ENCODE data around the gene SENP6. TPM values are rescaled to one million over a fixed set of nuclear protein-coding genes. Genes with fewer than 3 reads are reported as not detected.
"Not testable (repeated sequence)": the region's sequence is repeated elsewhere in the genome, so short reads cannot be mapped to it uniquely, and the experiment has no call there.

SENP6 gene
- total RNA-seq, 1 experiment from 2014 or later = 17.8 TPM

- in situ Hi-C loops (cut with HindIII; ENCODE audit: low pct_unique_long_range_greater_than_20kb, low sequenced_read_pairs) = not testable (repeated sequence)
Observed at GRCh38 chr6:75627708-75628107, 26.0 kb downstream of the SENP6 start.

GRCh38 chr6:75631859-75632635 is 30.4 kb downstream of the SENP6 start:
- in situ Hi-C loops (cut with HindIII; ENCODE audit: low pct_unique_long_range_greater_than_20kb, low sequenced_read_pairs) = no loop called here
- no peak for DNase-seq (ENCODE audit: low read depth)

More at GRCh38 chr6:75627708-75628107, 26.0 kb downstream of the SENP6 start:
- not testable (repeated sequence) for DNase-seq (ENCODE audit: low read depth)

GRCh38 chr6:75633045-75633444 is 31.4 kb downstream of the SENP6 start:
- in situ Hi-C loops (cut with HindIII; ENCODE audit: low pct_unique_long_range_greater_than_20kb, low sequenced_read_pairs) = no loop called here
- no peak for DNase-seq (ENCODE audit: low read depth)

- in situ Hi-C loops (cut with HindIII; ENCODE audit: low pct_unique_long_range_greater_than_20kb, low sequenced_read_pairs) = no loop called here
- DNase-seq (ENCODE audit: low read depth) = no peak
Observed at GRCh38 chr6:75642311-75642710, 40.6 kb downstream of the SENP6 start.

- in situ Hi-C loops (cut with HindIII; ENCODE audit: low pct_unique_long_range_greater_than_20kb, low sequenced_read_pairs) = no loop called here
- DNase-seq (ENCODE audit: low read depth) = no peak
Observed at GRCh38 chr6:75643173-75643572, 41.5 kb downstream of the SENP6 start.

GRCh38 chr6:75656479-75656878 is 54.8 kb downstream of the SENP6 start:
- no peak for DNase-seq (ENCODE audit: low read depth)
- in situ Hi-C loops (cut with HindIII; ENCODE audit: low pct_unique_long_range_greater_than_20kb, low sequenced_read_pairs) = no loop called here

GRCh38 chr6:75657327-75657726 is 55.6 kb downstream of the SENP6 start:
- no peak for DNase-seq (ENCODE audit: low read depth)
- in situ Hi-C loops (cut with HindIII; ENCODE audit: low pct_unique_long_range_greater_than_20kb, low sequenced_read_pairs) = no loop called here

- no peak for DNase-seq (ENCODE audit: low read depth)
- in situ Hi-C loops (cut with HindIII; ENCODE audit: low pct_unique_long_range_greater_than_20kb, low sequenced_read_pairs) = no loop called here
Observed at GRCh38 chr6:75666592-75666991, 64.9 kb downstream of the SENP6 start.

GRCh38 chr6:75673884-75674283 is 72.2 kb downstream of the SENP6 start:
- in situ Hi-C loops (cut with HindIII; ENCODE audit: low pct_unique_long_range_greater_than_20kb, low sequenced_read_pairs) = no loop called here
- no peak for DNase-seq (ENCODE audit: low read depth)

- DNase-seq (ENCODE audit: low read depth) = no peak
- in situ Hi-C loops (cut with HindIII; ENCODE audit: low pct_unique_long_range_greater_than_20kb, low sequenced_read_pairs) = no loop called here
Observed at GRCh38 chr6:75676377-75676776, 74.7 kb downstream of the SENP6 start.

GRCh38 chr6:75682548-75682947 is 80.9 kb downstream of the SENP6 start:
- in situ Hi-C loops (cut with HindIII; ENCODE audit: low pct_unique_long_range_greater_than_20kb, low sequenced_read_pairs) = not testable (repeated sequence)

GRCh38 chr6:75683005-75683404 is 81.3 kb downstream of the SENP6 start:
- DNase-seq (ENCODE audit: low read depth); in situ Hi-C loops (cut with HindIII; ENCODE audit: low pct_unique_long_range_greater_than_20kb, low sequenced_read_pairs): not testable (repeated sequence)

More at GRCh38 chr6:75682548-75682947, 80.9 kb downstream of the SENP6 start:
- not testable (repeated sequence) for DNase-seq (ENCODE audit: low read depth)

GRCh38 chr6:75687535-75687934 is 85.9 kb downstream of the SENP6 start:
- DNase-seq (ENCODE audit: low read depth); in situ Hi-C loops (cut with HindIII; ENCODE audit: low pct_unique_long_range_greater_than_20kb, low sequenced_read_pairs): not testable (repeated sequence)

- in situ Hi-C loops (cut with HindIII; ENCODE audit: low pct_unique_long_range_greater_than_20kb, low sequenced_read_pairs); DNase-seq (ENCODE audit: low read depth): not testable (repeated sequence)
Observed at GRCh38 chr6:75687937-75688336, 86.3 kb downstream of the SENP6 start.

GRCh38 chr6:75689576-75689975 is 87.9 kb downstream of the SENP6 start:
- DNase-seq (ENCODE audit: low read depth) = no peak
- in situ Hi-C loops (cut with HindIII; ENCODE audit: low pct_unique_long_range_greater_than_20kb, low sequenced_read_pairs) = no loop called here

- in situ Hi-C loops (cut with HindIII; ENCODE audit: low pct_unique_long_range_greater_than_20kb, low sequenced_read_pairs) = no loop called here
- no peak for DNase-seq (ENCODE audit: low read depth)
Observed at GRCh38 chr6:75691012-75691411, 89.3 kb downstream of the SENP6 start.

- no peak for DNase-seq (ENCODE audit: low read depth)
- in situ Hi-C loops (cut with HindIII; ENCODE audit: low pct_unique_long_range_greater_than_20kb, low sequenced_read_pairs) = no loop called here
Observed at GRCh38 chr6:75693534-75693933, 91.9 kb downstream of the SENP6 start.

- no peak for DNase-seq (ENCODE audit: low read depth)
- in situ Hi-C loops (cut with HindIII; ENCODE audit: low pct_unique_long_range_greater_than_20kb, low sequenced_read_pairs) = no loop called here
Observed at GRCh38 chr6:75694406-75694805, 92.7 kb downstream of the SENP6 start.

- in situ Hi-C loops (cut with HindIII; ENCODE audit: low pct_unique_long_range_greater_than_20kb, low sequenced_read_pairs); DNase-seq (ENCODE audit: low read depth): not testable (repeated sequence)
Observed at GRCh38 chr6:75708334-75708733, 106.7 kb downstream of the SENP6 start.

GRCh38 chr6:75711173-75711572 is 109.5 kb downstream of the SENP6 start:
- in situ Hi-C loops (cut with HindIII; ENCODE audit: low pct_unique_long_range_greater_than_20kb, low sequenced_read_pairs) = no loop called here
- DNase-seq (ENCODE audit: low read depth) = no peak
